GM10266 (cell line): ENCODE data around the gene BIRC6.
"Not testable (repeated sequence)": the region's sequence is repeated elsewhere in the genome, so short reads cannot be mapped to it uniquely, and the experiment has no call there.

ENCODE experiments used
- DNase-seq: peaks from one replicate; pipeline ENCODE4 v3.0.0; 2012; ENCODE audit errors: extremely low spot score
- CTCF ChIP-seq: IDR thresholded peaks from 2 replicates; pipeline ENCODE4 v1.5.1; 2012; ENCODE audit warnings: mild to moderate bottlenecking, low read depth; ENCODE audit not compliant: control insufficient read depth, insufficient read depth; ENCODE audit errors: missing control alignments

The BIRC6 gene

DNA sequence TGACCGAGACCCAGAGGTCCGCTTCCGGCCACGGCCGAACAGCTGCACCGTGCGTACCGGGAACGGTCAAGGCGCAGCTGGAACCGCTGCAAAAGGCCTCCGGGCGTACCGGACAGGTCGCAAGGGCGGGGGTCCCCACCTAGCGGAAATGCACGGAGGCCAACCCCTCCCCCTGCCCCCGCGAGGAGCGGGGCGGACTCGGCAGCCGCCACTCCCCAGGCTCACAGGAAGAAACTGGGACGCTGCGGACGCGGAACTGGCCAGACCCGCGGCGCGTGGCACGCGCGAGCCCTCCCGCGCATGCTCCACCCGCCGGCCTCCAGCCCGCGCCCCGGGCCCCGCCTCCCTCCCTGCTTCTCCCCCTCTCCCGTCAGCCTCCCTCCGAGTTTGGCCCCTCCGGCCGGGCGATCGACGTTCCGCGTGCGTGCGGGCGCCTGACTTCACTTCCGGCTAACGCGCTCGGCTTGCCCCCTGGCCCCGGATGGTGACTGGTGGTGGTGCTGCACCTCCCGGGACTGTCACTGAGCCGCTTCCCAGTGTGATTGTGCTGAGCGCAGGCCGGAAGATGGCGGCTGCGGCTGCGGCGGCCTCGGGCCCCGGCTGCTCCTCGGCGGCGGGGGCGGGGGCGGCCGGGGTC is at the start of gene BIRC6:
BIRC6 (plus strand) TSS at position 343 of the 637 bp plus-strand sequence; CDS start at position 482, 139 bp downstream.
- no peak for TF ChIP-seq CTCF
- peak; percentile 99 for DNase-seq

- no peak for TF ChIP-seq CTCF
- DNase-seq = no peak
Observed at GRCh38 chr2:32310577-32310976, 46.2 kb upstream of the BIRC6 start.

- DNase-seq = no peak
- no peak for TF ChIP-seq CTCF
Observed at GRCh38 chr2:32314886-32315285, 41.9 kb upstream of the BIRC6 start.

DNA sequence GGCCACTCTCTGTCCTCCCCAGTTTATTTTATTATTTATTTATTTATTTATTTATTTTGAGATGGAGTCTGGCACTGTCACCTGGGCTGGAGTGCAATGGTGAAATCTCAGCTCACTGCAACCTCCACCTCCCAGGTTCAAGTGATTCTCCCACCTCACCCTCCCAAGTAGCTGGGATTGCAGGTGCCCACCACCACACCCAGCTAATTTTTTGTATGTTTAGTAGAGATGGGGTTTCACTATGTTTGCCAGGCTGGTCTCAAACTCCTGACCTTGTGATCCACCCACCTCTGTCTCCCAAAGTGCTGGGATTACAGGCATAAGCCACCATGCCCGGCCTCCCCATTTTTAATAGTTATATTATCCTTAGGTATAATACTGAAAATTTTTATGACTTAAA is 28.1 kb upstream of the BIRC6 start:
- not testable (repeated sequence) for DNase-seq

DNA sequence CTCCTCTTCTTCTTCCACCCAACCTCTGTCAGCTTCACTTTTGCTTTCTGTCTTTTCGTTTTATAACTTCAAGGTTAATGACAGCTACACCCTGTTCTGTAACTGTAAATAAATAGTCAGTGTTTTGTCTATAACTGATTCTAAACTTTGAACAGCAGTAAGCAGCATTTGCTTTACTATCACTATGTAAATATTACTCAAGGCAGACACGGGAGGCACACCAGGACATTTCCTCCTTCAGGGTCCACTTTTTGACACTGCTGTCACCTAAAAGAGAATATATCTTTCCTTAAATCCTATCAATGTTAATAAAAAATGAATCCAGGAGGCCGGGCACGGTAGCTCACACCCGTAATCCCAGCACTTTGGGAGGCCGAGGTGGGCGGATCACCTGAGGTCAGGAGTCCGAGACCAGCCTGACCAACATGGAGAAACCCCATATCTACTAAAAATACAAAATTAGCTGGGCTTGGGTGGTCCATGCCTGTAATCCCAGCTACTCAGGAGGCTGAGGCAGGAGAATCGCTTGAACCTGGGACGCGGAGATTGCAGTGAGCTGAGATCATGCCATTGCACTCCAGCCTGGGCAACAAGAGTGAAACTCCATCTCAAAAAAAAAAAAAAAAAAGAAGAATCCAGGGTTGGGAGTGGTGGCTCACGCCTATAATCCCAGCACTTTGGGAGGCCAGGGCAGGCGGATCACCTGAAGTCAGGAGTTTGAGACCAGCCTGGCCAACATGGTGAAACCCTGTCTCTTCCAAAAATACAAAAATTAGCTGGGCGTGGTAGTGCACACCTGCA is 27.4 kb upstream of the BIRC6 start:
- DNase-seq = not testable (repeated sequence)

- no peak for DNase-seq
- no peak for TF ChIP-seq CTCF
Observed at GRCh38 chr2:32330136-32330535, 26.7 kb upstream of the BIRC6 start.

GRCh38 chr2:32342801-32343200 is 14.0 kb upstream of the BIRC6 start:
- no peak for TF ChIP-seq CTCF
- DNase-seq = no peak

- not testable (repeated sequence) for DNase-seq
Observed at GRCh38 chr2:32350797-32351196, 6.0 kb upstream of the BIRC6 start.
